ENCODE measurements around the gene PHAF1.

DNA sequence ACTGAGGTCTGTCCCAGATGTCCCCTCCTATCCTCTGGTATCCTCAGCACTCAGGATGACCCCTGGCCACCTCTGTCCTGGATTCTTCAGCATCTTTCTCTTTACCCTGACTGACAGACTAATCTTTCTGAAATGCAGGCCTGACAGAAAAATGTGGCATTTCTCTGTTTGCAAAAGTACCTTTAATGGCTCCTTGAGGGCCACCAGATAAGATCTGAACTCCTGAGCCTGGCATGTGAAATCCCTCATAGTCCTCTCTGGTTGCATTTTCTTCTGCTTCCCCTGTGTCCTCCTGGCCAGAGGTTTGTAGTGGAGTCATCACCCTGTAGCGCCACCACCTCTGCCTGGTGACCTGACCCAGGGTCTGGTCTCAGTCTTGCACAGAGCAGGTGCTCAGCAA lies 87.1 kb downstream of the PHAF1 start:
- TF ChIP-seq CTCF (IDR thresholded peaks at IDR 0.05): no peak
- TF ChIP-seq POLR2A (IDR thresholded peaks at IDR 0.05): no peak

Data from thyroid gland (tissue), 4 donors.